Body of pancreas (tissue), 4 donors: ENCODE measurements around the gene HOXD4.

Experiments
- CTCF ChIP-seq, 7 experiments: fragments of 450-650 bp in 4 of 7; fragments of 200-600 bp in 3 of 7; sonication (generic) in 3 of 7; IDR thresholded peaks; one replicate each; pipeline ENCODE4 v1.5.1; 2016 to 2019; ENCODE audit warnings: antibody characterized with exemption in 7 of 7
- POLR2A ChIP-seq, 3 donors: fragments of 450-650 bp; IDR thresholded peaks; one replicate each; pipeline ENCODE4 v1.6.1; 2016; ENCODE audit warnings: antibody characterized with exemption in 3 of 3, mild to moderate bottlenecking in 2 of 3

DNA sequence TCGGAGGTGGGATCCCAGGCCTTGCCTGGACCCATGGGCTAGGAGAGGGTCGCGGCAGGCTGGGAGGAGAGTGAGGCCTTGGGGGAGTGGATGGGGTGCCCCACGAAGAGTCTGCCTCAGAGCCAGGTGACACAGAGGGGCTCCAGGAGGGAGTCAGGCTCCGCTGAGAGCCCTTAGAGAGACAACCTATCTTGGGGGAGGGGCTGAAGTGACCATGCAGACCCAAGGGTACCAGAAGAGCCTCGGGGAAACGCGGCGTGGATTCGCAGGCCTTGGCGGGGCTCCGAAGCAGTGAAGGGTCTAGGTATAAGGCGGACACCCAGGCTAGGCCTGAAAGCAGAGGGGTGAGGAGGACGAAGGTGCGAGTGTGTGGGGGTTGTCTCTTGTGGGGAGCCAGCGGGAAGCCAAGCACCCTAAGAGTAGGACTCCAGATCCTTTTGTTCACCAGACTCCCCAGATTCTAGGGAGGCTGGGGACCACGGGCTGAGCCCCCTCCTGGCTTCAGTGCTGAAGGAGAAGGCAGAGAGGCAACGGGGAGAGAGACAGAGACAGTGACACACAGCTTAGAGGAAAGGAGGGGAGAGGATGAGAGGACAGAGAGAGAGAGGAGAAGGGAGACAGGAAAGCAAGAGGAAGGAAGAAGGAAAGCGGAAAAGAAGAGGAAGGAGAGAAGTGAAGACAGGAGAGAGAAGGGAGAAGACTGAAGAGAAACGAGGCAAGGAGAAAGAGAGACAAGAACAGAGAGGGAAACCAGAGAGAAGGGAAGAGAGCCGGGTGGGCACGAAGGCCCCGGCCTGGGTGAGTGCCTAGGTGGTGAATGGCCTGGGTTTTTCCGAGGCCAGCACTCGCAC is 45.4 kb upstream of the HOXD4 start:
- no peak for TF ChIP-seq POLR2A (IDR thresholded peaks at IDR 0.05)
- no peak for TF ChIP-seq CTCF (IDR thresholded peaks at IDR 0.05)
